A549 (cell line): ENCODE measurements around the gene RPL27A.

Experiments
- BHLHE40 ChIP-seq: IDR thresholded peaks from 2 replicates; pipeline ENCODE4 v1.6.1; 2012; ENCODE audit warnings: low read depth, low read length, inconsistent platforms
- CHD4 ChIP-seq: fragments of 200-600 bp; sonication (generic); IDR thresholded peaks from 2 replicates; pipeline ENCODE4 v1.6.1; 2016; ENCODE audit warnings: antibody characterized with exemption, mild to moderate bottlenecking, borderline replicate concordance
- EP300 ChIP-seq, 2 experiments: fragments of >200 bp; sonication (Bioruptor Twin); formaldehyde crosslinking; IDR thresholded peaks; 2 replicates in 1 of 2; 3 replicates in 1 of 2; pipeline ENCODE4 v1.6.1; 2016 to 2017
- FOSL2 ChIP-seq, 2 experiments: fragments of 450-650 bp in 1 of 2; fragments of >200 bp in 1 of 2; sonication (Bioruptor Twin) in 1 of 2; formaldehyde crosslinking; IDR thresholded peaks; 2 replicates each; pipeline versions ENCODE4 v1.5.0 to v1.6.1; 2016 to 2020; ENCODE audit warnings: mild to moderate bottlenecking in 1 of 2, moderate library complexity in 1 of 2
- PHF8 ChIP-seq: fragments of 200-600 bp; sonication (generic); IDR thresholded peaks from 2 replicates; pipeline ENCODE4 v1.6.1; 2016; ENCODE audit warnings: low read depth, mild to moderate bottlenecking, antibody characterized with exemption, moderate library complexity, borderline replicate concordance
- TF ChIP-seq, protein P1 (sequence below): fragments of >200 bp; sonication (Bioruptor Twin); formaldehyde crosslinking; IDR thresholded peaks from 3 replicates; pipeline ENCODE4 v1.5.1; 2016
- TF ChIP-seq, protein P2 (sequence below): fragments of >200 bp; sonication (Bioruptor Twin); formaldehyde crosslinking; IDR thresholded peaks from 2 replicates; pipeline ENCODE4 v1.6.1; 2016

DNA sequence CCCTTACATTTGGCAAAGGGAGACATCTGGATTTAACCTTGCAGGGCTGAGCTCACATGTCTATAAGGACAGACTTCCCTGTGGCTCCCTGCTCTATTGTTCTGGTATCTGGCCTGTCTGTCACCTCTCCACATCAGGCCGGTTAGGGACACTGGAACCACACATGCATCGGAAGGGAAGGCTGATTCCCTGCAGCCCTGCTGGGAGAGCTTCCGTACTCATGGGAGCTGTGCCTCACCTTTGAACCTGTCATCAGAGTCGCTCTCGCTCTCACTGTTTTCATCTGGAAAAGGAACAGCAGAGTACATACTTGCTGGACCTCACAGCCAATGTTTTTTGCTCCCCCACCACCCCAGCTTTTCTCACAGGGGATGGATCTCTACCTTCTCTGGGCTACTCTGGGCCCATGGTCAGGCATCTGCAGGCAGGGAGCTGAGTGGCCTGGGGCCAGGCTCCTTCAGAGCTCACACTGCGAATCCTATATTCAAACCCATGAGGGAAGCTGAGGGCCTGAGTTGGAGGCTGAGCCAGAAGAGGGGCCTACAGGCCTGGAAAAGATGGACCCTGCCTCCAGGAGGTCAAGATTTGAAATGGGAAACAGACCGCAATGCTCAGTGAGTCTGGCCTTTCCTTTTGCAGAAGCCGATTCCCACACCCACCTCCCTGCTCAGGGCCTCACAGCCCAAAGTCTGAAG is 31.3 kb downstream of the RPL27A start:
- TF ChIP-seq, protein P1, sequence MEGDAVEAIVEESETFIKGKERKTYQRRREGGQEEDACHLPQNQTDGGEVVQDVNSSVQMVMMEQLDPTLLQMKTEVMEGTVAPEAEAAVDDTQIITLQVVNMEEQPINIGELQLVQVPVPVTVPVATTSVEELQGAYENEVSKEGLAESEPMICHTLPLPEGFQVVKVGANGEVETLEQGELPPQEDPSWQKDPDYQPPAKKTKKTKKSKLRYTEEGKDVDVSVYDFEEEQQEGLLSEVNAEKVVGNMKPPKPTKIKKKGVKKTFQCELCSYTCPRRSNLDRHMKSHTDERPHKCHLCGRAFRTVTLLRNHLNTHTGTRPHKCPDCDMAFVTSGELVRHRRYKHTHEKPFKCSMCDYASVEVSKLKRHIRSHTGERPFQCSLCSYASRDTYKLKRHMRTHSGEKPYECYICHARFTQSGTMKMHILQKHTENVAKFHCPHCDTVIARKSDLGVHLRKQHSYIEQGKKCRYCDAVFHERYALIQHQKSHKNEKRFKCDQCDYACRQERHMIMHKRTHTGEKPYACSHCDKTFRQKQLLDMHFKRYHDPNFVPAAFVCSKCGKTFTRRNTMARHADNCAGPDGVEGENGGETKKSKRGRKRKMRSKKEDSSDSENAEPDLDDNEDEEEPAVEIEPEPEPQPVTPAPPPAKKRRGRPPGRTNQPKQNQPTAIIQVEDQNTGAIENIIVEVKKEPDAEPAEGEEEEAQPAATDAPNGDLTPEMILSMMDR, result no peak
- no peak for TF ChIP-seq FOSL2 (IDR thresholded peaks at IDR 0.05)
- no peak for TF ChIP-seq FOSL2 (CRISPR knock-in tag; IDR thresholded peaks at IDR 0.05)
- TF ChIP-seq, protein P2, sequence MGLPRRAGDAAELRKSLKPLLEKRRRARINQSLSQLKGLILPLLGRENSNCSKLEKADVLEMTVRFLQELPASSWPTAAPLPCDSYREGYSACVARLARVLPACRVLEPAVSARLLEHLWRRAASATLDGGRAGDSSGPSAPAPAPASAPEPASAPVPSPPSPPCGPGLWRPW, result no peak
- TF ChIP-seq EP300 (IDR thresholded peaks at IDR 0.05), result no peak
- TF ChIP-seq BHLHE40, result no peak
- TF ChIP-seq CHD4, result no peak
- no peak for TF ChIP-seq PHF8
